Mesendoderm (in vitro differentiated cells): ENCODE measurements around the gene GOLPH3.

ENCODE experiments used
- DNase-seq: peaks from one replicate; pipeline ENCODE4 v3.0.0; 2013
- H2AK5ac ChIP-seq: 2 replicates; pipeline ENCODE4 v1.6.1; 2013; ENCODE audit warnings: low read length, inconsistent platforms
- H2BK120ac ChIP-seq: 2 replicates; pipeline ENCODE4 v1.6.1; 2013; ENCODE audit warnings: low read depth, mild to moderate bottlenecking, low read length, moderate library complexity, mixed read lengths
- H2BK15ac ChIP-seq: replicated peaks from 2 replicates; pipeline ENCODE4 v1.6.1; 2013; ENCODE audit warnings: low read depth, mild to moderate bottlenecking, moderate library complexity
- H2BK5ac ChIP-seq: 2 replicates; pipeline ENCODE4 v1.6.1; 2013; ENCODE audit warnings: low read length, inconsistent platforms
- H3K18ac ChIP-seq: 2 replicates; pipeline ENCODE4 v1.6.1; 2013; ENCODE audit warnings: mild to moderate bottlenecking, low read length, mixed read lengths
- H3K23ac ChIP-seq: one replicate; pipeline ENCODE4 v1.6.1; 2013; ENCODE audit warnings: low read length
- H3K27ac ChIP-seq: 2 replicates; pipeline ENCODE4 v1.5.1; 2013; ENCODE audit warnings: low read depth, mild to moderate bottlenecking, inconsistent platforms, low read length, moderate library complexity
- H3K27me3 ChIP-seq: 2 replicates; pipeline ENCODE4 v1.6.1; 2013; ENCODE audit warnings: low read length, control low read depth, mild to moderate bottlenecking, inconsistent platforms; ENCODE audit not compliant: insufficient read depth, poor library complexity
- H3K36me3 ChIP-seq: 2 replicates; pipeline ENCODE4 v1.6.1; 2013; ENCODE audit warnings: low read length, inconsistent platforms; ENCODE audit not compliant: control insufficient read depth, insufficient read depth
- H3K4ac ChIP-seq: one replicate; pipeline ENCODE4 v1.6.1; 2013; ENCODE audit warnings: low read depth, mild to moderate bottlenecking, low read length, moderate library complexity
- H3K4me1 ChIP-seq: 2 replicates; pipeline ENCODE4 v1.6.1; 2013; ENCODE audit warnings: low read depth, low read length, inconsistent platforms; ENCODE audit not compliant: control insufficient read depth
- H3K4me2 ChIP-seq: 2 replicates; pipeline ENCODE4 v1.6.1; 2013; ENCODE audit warnings: low read length
- H3K4me3 ChIP-seq: 2 replicates; pipeline ENCODE4 v1.5.1; 2013; ENCODE audit warnings: mild to moderate bottlenecking, low read length
- H3K56ac ChIP-seq: one replicate; pipeline ENCODE4 v1.6.1; 2013; ENCODE audit warnings: low read length
- H3K79me1 ChIP-seq: 2 replicates; pipeline ENCODE4 v1.6.1; 2013; ENCODE audit warnings: low read length, inconsistent platforms
- H3K79me2 ChIP-seq: 2 replicates; pipeline ENCODE4 v1.6.1; 2013; ENCODE audit warnings: mild to moderate bottlenecking, low read length; ENCODE audit not compliant: control insufficient read depth, insufficient read depth
- H3K9ac ChIP-seq: 2 replicates; pipeline ENCODE4 v1.6.1; 2013; ENCODE audit warnings: low read length, inconsistent platforms
- H4K5ac ChIP-seq: one replicate; pipeline ENCODE4 v1.6.1; 2013; ENCODE audit warnings: low read length
- H4K8ac ChIP-seq: one replicate; pipeline ENCODE4 v1.6.1; 2013; ENCODE audit warnings: low read depth, mild to moderate bottlenecking, control low read depth, low read length, moderate library complexity
- WGBS: extraction: QIAGEN DNeasy Blood & Tissue Kit; methylation state at CpG from one replicate; pipeline ENCODE4 v1.1.7; 2013; ENCODE audit warnings: low lambda C conversion rate, missing lambda C conversion rate; ENCODE audit not compliant: insufficient coverage; ENCODE audit errors: extremely low coverage; 5-methylcytosine and 5-hydroxymethylcytosine counted together

The GOLPH3 gene

DNA sequence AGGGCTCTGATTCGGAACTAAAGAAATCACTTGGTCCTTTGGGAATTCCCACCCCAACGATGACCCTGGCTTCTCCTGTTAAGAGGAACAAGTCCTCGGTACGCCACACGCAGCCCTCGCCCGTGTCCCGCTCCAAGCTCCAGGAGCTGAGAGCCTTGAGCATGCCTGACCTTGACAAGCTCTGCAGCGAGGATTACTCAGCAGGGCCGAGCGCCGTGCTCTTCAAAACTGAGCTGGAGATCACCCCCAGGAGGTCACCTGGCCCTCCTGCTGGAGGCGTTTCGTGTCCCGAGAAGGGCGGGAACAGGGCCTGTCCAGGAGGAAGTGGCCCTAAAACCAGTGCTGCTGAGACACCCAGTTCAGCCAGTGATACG lies 83.4 kb downstream of the GOLPH3 start:
- Histone ChIP-seq H3K23ac (no peak overlapping the region), H3K79me2 (no peaks in the 10 kb centered on the region), H3K9ac (no peak overlapping the region), H3K79me1 (no peaks in the 10 kb centered on the region), H2AK5ac (no peak overlapping the region), H3K56ac (no peak overlapping the region), H2BK15ac (no peak overlapping the region), H4K5ac (no peak overlapping the region), H2BK5ac (no peak overlapping the region), H2BK120ac (no peak overlapping the region), H3K18ac (no peak overlapping the region), H3K27ac (no peak overlapping the region), H3K36me3 (no peaks in the 10 kb centered on the region), H4K8ac (no peak overlapping the region), H3K4me2 (no peak overlapping the region), H3K4me1 (no peaks in the 10 kb centered on the region), H3K27me3 (no peaks in the 10 kb centered on the region), H3K4me3 (no peak overlapping the region), H3K4ac (no peak overlapping the region)
- peak; percentile 21 for DNase-seq
- WGBS: no CpG with 5 or more reads among the region's 17 CpGs

DNA sequence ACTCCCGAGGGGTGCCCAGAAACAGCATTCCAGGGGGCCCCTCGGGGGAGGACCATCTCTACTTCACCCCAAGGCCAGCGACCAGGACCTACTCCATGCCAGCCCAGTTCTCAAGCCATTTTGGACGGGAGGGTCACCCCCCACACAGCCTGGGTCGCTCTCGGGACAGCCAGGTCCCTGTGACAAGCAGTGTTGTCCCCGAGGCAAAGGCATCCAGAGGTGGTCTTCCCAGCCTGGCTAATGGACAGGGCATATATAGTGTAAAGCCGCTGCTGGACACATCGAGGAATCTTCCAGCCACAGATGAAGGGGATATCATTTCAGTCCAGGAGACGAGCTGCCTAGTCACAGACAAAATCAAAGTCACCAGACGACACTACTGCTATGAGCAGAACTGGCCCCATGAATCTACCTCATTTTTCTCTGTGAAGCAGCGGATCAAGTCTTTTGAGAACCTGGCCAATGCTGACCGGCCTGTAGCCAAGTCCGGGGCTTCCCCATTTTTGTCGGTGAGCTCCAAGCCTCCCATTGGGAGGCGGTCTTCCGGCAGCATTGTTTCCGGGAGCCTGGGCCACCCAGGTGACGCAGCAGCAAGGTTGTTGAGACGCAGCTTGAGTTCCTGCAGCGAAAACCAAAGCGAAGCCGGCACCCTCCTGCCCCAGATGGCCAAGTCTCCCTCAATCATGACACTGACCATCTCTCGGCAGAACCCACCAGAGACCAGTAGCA lies 83.9 kb downstream of the GOLPH3 start:
- Histone ChIP-seq H2BK120ac (no peak overlapping the region), H3K27ac (no peak overlapping the region), H2BK15ac (no peak overlapping the region), H3K4ac (no peak overlapping the region), H3K79me2 (no peaks in the 10 kb centered on the region), H3K4me1 (no peaks in the 10 kb centered on the region), H3K23ac (no peak overlapping the region), H2AK5ac (no peak overlapping the region), H3K27me3 (no peaks in the 10 kb centered on the region), H3K18ac (no peak overlapping the region), H3K4me2 (no peak overlapping the region), H3K79me1 (no peaks in the 10 kb centered on the region), H3K56ac (no peak overlapping the region), H2BK5ac (no peak overlapping the region), H3K9ac (no peak overlapping the region), H4K5ac (no peak overlapping the region), H3K4me3 (no peak overlapping the region), H4K8ac (no peak overlapping the region), H3K36me3 (no peaks in the 10 kb centered on the region)
- no peak for DNase-seq
- WGBS: no CpG with 5 or more reads among the region's 24 CpGs

DNA sequence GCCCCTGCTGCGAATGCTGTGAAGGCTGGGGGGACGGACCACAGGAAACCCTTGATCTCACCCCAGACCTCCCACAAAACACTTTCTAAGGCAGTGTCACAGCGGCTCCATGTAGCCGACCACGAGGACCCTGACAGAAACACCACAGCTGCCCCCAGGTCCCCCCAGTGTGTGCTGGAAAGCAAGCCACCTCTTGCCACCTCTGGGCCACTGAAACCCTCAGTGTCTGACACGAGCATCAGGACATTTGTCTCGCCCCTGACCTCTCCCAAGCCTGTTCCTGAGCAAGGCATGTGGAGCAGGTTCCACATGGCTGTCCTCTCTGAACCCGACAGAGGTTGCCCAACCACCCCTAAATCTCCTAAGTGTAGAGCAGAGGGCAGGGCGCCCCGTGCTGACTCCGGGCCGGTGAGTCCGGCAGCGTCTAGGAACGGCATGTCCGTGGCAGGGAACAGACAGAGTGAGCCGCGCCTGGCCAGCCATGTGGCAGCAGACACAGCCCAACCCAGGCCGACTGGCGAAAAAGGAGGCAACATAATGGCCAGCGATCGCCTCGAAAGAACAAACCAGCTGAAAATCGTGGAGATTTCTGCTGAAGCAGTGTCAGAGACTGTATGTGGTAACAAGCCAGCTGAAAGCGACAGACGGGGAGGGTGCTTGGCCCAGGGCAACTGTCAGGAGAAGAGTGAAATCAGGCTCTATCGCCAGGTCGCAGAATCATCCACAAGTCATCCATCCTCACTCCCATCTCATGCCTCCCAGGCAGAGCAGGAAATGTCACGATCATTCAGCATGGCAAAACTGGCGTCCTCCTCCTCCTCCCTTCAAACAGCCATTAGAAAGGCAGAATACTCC lies 84.7 kb downstream of the GOLPH3 start:
- no CpG with 5 or more reads among the region's 30 CpGs for WGBS
- no peak overlapping the region for H3K4ac ChIP-seq
- no peaks in the 10 kb centered on the region for H3K4me1 ChIP-seq
- H3K79me2 ChIP-seq: no peaks in the 10 kb centered on the region
- H4K8ac ChIP-seq: no peak overlapping the region
- H2BK120ac ChIP-seq: no peak overlapping the region
- no peak overlapping the region for H2BK5ac ChIP-seq
- H2BK15ac ChIP-seq: no peak overlapping the region
- no peak overlapping the region for H3K4me2 ChIP-seq
- no peak overlapping the region for H3K9ac ChIP-seq
- no peak overlapping the region for H3K18ac ChIP-seq
- no peak overlapping the region for H3K27ac ChIP-seq
- H3K79me1 ChIP-seq: no peaks in the 10 kb centered on the region
- no peaks in the 10 kb centered on the region for H3K27me3 ChIP-seq
- H3K36me3 ChIP-seq: no peaks in the 10 kb centered on the region
- H3K4me3 ChIP-seq: no peak overlapping the region
- no peak overlapping the region for H3K23ac ChIP-seq
- H3K56ac ChIP-seq: no peak overlapping the region
- no peak overlapping the region for H4K5ac ChIP-seq
- no peak for DNase-seq
- H2AK5ac ChIP-seq: no peak overlapping the region

DNA sequence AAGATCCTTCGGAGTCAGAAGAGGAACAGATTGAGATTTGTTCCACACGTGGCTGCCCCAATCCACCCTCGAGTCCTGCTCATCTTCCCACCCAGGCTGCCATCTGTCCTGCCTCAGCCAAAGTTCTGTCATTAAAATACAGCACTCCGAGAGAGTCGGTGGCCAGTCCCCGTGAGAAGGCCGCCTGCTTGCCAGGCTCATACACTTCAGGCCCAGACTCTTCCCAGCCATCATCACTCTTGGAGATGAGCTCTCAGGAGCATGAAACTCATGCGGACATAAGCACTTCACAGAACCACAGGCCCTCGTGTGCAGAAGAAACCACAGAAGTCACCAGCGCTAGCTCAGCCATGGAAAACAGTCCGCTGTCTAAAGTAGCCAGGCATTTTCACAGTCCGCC lies 85.9 kb downstream of the GOLPH3 start:
- Histone ChIP-seq H4K8ac (no peak overlapping the region), H3K4me2 (no peak overlapping the region), H3K27ac (no peak overlapping the region), H3K79me1 (no peaks in the 10 kb centered on the region), H4K5ac (no peak overlapping the region), H3K36me3 (no peaks in the 10 kb centered on the region), H2BK120ac (no peak overlapping the region), H2BK15ac (no peak overlapping the region), H3K56ac (no peak overlapping the region), H3K18ac (no peak overlapping the region), H3K4me1 (no peaks in the 10 kb centered on the region), H2AK5ac (no peak overlapping the region), H3K23ac (no peak overlapping the region), H3K4me3 (no peak overlapping the region), H3K79me2 (no peaks in the 10 kb centered on the region), H2BK5ac (no peak overlapping the region), H3K9ac (no peak overlapping the region), H3K4ac (no peak overlapping the region), H3K27me3 (no peaks in the 10 kb centered on the region)
- DNase-seq: no peak
- no CpG with 5 or more reads among the region's 12 CpGs for WGBS

DNA sequence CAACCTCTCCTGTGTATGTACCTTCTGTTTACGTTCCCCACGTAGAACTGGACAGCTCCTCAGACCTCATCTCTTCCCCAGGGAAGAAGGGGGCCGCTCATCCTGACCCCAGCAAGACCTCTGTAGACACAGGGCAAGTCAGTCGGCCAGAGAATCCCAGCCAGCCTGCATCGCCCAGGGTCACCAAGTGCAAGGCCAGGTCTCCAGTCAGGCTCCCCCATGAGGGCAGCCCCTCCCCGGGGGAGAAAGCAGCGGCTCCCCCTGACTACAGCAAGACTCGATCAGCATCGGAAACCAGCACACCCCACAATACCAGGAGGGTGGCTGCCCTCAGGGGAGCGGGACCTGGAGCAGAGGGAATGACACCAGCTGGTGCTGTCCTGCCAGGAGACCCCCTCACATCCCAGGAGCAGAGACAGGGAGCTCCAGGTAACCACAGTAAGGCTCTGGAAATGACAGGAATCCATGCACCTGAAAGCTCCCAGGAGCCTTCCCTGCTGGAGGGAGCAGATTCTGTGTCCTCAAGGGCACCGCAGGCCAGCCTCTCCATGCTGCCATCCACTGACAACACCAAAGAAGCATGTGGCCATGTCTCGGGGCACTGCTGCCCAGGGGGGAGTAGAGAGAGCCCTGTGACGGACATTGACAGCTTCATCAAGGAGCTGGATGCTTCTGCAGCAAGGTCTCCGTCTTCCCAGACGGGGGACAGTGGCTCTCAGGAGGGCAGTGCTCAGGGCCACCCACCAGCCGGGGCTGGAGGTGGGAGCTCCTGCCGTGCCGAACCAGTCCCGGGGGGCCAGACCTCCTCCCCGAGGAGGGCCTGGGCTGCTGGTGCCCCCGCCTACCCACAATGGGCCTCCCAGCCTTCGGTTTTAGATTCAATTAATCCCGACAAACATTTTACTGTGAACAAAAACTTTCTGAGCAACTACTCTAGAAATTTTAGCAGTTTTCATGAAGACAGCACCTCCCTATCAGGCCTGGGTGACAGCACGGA lies 86.7 kb downstream of the GOLPH3 start:
- Histone ChIP-seq H2AK5ac (no peak overlapping the region), H3K4ac (no peak overlapping the region), H3K36me3 (no peaks in the 10 kb centered on the region), H2BK120ac (no peak overlapping the region), H3K4me2 (no peak overlapping the region), H3K18ac (no peak overlapping the region), H2BK15ac (no peak overlapping the region), H3K27me3 (no peaks in the 10 kb centered on the region), H4K5ac (no peak overlapping the region), H2BK5ac (no peak overlapping the region), H3K56ac (no peak overlapping the region), H3K23ac (no peak overlapping the region), H3K79me2 (no peaks in the 10 kb centered on the region), H3K4me1 (no peaks in the 10 kb centered on the region), H3K4me3 (no peak overlapping the region), H3K79me1 (no peaks in the 10 kb centered on the region), H4K8ac (no peak overlapping the region), H3K9ac (no peak overlapping the region), H3K27ac (no peak overlapping the region)
- DNase-seq: no peak
- no CpG with 5 or more reads among the region's 24 CpGs for WGBS
